ENCODE measurements around the gene CLDND1.

Gene CLDND1

DNA sequence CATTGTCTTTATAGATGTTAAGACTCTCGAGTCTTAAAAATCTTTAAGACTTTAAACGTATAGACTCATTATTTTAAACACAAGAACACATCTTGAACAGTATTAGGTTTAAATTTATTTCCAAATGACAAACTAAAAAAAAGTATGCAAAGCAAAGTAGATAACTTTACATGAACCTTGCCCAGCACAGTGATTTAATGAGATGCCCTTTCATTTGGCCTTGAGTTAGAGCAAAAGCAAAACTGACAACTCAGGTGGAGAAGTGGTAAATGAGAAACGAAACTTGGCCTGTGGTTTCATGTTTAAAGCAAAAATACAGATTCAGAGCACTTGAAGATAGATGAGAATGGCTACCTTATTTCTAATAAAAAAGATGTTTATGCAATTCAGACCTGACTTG is 17.6 kb upstream of the CLDND1 start:
- no peak for DNase-seq (ENCODE audit: low read depth)
- no peak overlapping the region for H3K4me3 ChIP-seq (ENCODE audit: low read depth, low read length)
- TF ChIP-seq, protein P1, sequence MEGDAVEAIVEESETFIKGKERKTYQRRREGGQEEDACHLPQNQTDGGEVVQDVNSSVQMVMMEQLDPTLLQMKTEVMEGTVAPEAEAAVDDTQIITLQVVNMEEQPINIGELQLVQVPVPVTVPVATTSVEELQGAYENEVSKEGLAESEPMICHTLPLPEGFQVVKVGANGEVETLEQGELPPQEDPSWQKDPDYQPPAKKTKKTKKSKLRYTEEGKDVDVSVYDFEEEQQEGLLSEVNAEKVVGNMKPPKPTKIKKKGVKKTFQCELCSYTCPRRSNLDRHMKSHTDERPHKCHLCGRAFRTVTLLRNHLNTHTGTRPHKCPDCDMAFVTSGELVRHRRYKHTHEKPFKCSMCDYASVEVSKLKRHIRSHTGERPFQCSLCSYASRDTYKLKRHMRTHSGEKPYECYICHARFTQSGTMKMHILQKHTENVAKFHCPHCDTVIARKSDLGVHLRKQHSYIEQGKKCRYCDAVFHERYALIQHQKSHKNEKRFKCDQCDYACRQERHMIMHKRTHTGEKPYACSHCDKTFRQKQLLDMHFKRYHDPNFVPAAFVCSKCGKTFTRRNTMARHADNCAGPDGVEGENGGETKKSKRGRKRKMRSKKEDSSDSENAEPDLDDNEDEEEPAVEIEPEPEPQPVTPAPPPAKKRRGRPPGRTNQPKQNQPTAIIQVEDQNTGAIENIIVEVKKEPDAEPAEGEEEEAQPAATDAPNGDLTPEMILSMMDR (IDR thresholded peaks at IDR 0.05; ENCODE audit: control insufficient read depth, extremely low read depth, insufficient read depth) = no peak

DNA sequence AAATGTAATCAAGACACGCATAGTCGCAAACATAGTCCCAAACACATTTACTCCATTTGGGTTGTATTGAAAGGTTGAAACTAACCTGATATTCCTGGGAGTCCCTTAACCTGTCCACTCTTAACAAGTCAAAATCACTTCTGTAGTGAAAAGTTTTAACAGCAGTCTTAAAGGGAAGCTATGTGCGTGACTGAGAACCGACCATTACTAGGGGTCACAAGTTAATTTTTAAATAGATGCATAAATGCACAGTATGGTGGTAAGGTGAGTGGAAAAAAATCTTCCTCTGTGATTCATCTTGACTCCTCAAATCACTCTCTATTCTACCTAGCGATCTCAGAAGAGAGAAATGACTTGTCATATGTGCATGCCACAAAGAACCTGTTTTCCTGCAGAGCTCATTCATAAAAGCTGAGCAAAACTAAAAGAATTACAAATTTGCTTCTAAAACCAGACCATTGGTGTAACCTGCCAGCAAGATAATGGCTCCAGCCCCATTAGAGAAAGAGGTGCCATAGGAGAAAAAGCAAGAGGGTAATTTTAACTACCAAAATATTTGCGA is 13.8 kb upstream of the CLDND1 start:
- TF ChIP-seq, protein P1 (IDR thresholded peaks at IDR 0.05; ENCODE audit: control insufficient read depth, extremely low read depth, insufficient read depth) = no peak
- no peak overlapping the region for H3K4me3 ChIP-seq (ENCODE audit: low read depth, low read length)

DNA sequence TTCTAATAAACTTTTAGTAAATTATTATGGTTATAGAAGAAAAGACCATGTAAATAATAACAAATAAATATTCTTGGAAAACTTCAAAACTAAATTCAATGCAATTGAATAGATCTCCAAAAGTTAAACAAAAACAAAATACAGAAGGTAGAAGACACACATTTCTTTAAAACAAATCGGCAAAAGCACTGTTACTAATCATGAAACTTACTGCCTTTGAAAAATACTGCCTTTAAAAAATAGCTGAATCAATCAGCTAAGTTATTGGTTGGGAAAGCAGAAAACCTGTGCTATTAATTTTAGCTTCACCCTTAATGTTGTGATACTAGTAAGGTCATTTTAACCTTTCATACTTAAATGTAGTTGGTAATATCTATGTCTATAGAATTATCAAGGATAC is 12.0 kb upstream of the CLDND1 start:
- H3K4me3 ChIP-seq (ENCODE audit: low read depth, low read length) = no peak overlapping the region
- TF ChIP-seq, protein P1 (IDR thresholded peaks at IDR 0.05; ENCODE audit: control insufficient read depth, extremely low read depth, insufficient read depth) = no peak
- no peak for DNase-seq (ENCODE audit: low read depth)

More for the DNA sequence above, 13.8 kb upstream of the CLDND1 start:
- DNase-seq (ENCODE audit: low read depth) = no peak

DNA sequence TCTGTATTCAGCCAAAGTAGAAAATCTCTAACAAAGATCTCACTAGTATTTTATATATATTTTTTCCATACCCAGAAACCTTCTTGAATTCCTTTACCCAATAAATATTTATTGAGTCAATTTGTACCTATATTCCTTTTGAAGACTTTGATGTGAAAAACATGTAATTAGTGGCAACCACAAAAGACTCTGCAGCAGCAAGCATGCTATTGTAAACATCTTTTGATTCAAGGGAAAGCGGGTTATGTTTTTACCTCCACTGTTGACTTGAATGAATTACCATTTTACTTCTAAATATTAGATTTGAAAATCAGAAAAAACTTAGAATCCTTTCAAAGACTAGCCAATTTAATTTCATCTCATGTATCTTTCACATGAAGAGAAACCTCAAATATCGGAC is 11.5 kb upstream of the CLDND1 start:
- H3K4me3 ChIP-seq (ENCODE audit: low read depth, low read length) = no peak overlapping the region
- no peak for DNase-seq (ENCODE audit: low read depth)
- TF ChIP-seq, protein P1 (IDR thresholded peaks at IDR 0.05; ENCODE audit: control insufficient read depth, extremely low read depth, insufficient read depth) = no peak

DNA sequence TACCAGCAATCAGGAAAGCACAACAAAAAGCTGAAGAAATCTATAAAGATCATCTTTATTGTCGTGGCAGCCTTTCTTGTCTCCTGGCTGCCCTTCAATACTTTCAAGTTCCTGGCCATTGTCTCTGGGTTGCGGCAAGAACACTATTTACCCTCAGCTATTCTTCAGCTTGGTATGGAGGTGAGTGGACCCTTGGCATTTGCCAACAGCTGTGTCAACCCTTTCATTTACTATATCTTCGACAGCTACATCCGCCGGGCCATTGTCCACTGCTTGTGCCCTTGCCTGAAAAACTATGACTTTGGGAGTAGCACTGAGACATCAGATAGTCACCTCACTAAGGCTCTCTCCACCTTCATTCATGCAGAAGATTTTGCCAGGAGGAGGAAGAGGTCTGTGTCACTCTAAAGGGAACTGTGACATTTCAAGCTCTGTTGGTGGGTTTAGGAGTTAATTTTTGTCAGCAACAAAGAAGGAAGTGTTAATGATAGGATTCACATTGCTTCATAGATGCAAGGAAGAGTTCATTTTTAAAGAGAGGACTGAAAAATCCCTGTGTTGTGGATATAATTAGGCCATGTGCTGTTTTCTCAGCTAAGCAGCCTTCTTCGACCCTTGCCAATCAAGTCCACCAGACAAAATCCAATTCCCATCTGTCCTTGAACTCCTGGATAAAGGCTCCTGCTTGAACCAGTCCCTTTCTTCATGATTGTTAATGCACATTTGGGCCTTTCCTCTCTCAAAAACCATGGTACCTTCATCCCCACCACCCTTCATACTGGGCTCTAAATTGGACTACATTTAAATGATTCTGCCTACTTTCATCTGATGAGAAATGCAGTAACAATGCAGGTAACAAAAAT is 10.2 kb upstream of the CLDND1 start:
- no peak overlapping the region for H3K4me3 ChIP-seq (ENCODE audit: low read depth, low read length)
- DNase-seq (ENCODE audit: low read depth) = no peak
- TF ChIP-seq, protein P1 (IDR thresholded peaks at IDR 0.05; ENCODE audit: control insufficient read depth, extremely low read depth, insufficient read depth) = no peak

DNA sequence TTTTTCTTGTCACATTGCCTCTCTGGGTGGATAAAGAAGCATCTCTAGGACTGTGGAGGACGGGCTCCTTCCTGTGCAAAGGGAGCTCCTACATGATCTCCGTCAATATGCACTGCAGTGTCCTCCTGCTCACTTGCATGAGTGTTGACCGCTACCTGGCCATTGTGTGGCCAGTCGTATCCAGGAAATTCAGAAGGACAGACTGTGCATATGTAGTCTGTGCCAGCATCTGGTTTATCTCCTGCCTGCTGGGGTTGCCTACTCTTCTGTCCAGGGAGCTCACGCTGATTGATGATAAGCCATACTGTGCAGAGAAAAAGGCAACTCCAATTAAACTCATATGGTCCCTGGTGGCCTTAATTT is 9.6 kb upstream of the CLDND1 start:
- H3K4me3 ChIP-seq (ENCODE audit: low read depth, low read length) = no peak overlapping the region
- TF ChIP-seq, protein P1 (IDR thresholded peaks at IDR 0.05; ENCODE audit: control insufficient read depth, extremely low read depth, insufficient read depth) = no peak
- DNase-seq (ENCODE audit: low read depth) = no peak

Data from LNCaP clone FGC (cell line).